H7 (cell line): ENCODE results near the gene PRRT2. TPM values are rescaled to one million over a fixed set of nuclear protein-coding genes. Genes with fewer than 3 reads are reported as not detected.

ENCODE experiments used
- DNase-seq: peaks from one replicate; pipeline ENCODE4 v3.0.0; 2012
- H3K27me3 ChIP-seq: 2 replicates; pipeline ENCODE4 v1.6.0; 2011; ENCODE audit warnings: mild to moderate bottlenecking, low read length; ENCODE audit not compliant: control insufficient read depth, insufficient read depth
- H3K36me3 ChIP-seq: replicated peaks from 2 replicates; pipeline ENCODE4 v1.5.1; 2011; ENCODE audit warnings: low read length; ENCODE audit not compliant: control insufficient read depth, insufficient read depth
- H3K4me3 ChIP-seq: 2 replicates; pipeline ENCODE4 v1.5.1; 2011; ENCODE audit warnings: low read depth, mild to moderate bottlenecking, control low read depth, low read length, moderate library complexity; ENCODE audit not compliant: insufficient read depth
- total RNA-seq: library from RNA; depleted of rRNA; stranded (reverse); fragments of >200 nt; shearing (Covaris generic); gene quantifications from 2 replicates; pipeline ENCODE4 v1.2.3, GENCODE V29; 2014

Gene PRRT2
- total RNA-seq, 1 experiment from 2014 or later, result 1.8 TPM

DNA sequence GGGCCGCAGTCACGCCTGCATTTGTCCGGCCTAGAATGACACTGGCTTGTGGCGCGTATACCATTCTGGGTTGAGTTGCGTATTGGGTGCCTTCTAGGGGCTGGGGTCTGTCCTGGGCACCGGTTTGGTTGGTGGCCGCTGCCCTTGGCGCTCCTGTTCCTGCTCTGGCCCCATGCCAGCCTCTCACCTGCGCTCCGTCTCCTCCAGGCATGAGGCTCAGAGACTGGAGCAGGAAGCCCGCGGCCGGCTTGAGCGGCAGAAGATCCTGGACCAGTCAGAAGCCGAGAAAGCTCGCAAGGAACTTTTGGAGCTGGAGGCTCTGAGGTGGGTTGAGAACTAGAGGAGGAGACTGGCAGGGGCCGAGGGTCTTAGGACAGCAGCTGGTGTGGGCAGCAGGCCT lies 33.7 kb downstream of the PRRT2 start:
- peak; percentile 24 for DNase-seq
- no peak overlapping the region for H3K4me3 ChIP-seq
- H3K27me3 ChIP-seq, result no peaks in the 10 kb centered on the region
- H3K36me3 ChIP-seq, result no peaks in the 10 kb centered on the region; the same call in 1 of the 2 replicates

DNA sequence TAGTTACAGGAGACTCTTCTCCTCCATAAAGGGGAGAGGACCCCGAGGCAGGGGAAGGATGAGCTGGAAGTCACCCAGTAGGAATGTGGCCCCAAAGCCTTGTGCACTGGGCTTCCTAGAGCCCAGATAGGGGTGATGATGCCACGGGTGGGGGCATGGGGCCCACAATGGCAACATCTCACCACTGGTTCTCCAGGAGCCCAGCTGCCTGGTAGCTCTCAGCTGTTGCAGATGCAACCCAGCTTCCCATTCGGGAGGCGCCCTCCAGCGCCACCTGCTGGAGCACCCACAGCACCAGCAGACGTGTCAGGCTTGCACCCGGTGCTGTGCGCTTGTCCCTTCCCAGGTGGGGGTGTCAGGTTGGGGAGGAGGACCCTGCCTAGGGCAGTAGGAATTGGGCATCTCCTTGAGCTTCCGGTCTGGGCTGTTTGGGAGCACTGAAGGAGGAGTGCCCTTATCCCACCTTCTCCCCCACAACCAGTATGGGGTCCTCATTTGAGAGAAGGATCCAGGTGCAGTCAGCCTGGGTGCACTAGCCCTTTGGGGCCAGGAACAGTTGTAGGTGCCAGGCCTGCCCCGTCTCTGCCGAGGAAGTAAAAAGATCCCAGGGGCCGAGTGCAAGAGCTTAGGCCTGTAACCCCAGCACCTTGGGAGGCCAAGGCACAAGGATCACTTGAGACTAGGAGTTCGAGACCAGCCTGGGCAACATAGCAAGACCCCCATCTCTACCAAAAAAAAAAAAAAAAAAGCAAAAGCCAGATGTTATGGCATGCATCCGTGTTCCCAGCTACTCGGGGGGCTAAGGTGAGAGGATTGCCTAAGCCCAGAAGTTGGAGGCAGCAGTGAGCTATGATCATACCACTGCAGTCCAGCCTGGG lies 36.7 kb downstream of the PRRT2 start:
- no peak overlapping the region for H3K4me3 ChIP-seq
- H3K36me3 ChIP-seq, result no peaks in the 10 kb centered on the region
- peak; percentile 89 for DNase-seq
- H3K27me3 ChIP-seq, result no peaks in the 10 kb centered on the region

GRCh38 chr16:29849505-29849904 lies 37.5 kb downstream of the PRRT2 start:
- Histone ChIP-seq H3K36me3 (no peaks in the 10 kb centered on the region), H3K27me3 (no peaks in the 10 kb centered on the region), H3K4me3 (no peak overlapping the region)
- peak; percentile 69 for DNase-seq

DNA sequence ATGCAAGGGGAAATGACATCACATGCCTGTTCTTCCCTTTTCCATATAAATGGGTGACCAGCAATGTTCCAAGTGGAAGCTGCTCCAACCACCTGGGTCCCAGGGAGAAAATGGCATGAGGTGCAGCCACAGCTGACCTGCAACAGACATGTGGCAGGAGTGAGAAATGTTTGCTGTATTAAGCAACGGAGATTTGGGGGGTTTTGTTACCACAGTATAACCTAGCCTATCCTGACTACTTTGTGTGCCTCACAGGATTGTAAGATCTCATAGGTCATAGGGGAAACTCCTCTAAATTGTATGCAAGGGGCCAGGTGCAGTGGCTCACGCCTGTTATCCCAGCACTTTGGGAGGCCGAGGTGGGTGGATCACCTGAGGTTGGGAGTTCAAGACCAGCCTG lies 39.0 kb downstream of the PRRT2 start:
- DNase-seq, result no peak

GRCh38 chr16:29852654-29853053 lies 40.7 kb downstream of the PRRT2 start:
- no peak for DNase-seq
- H3K4me3 ChIP-seq, result no peak overlapping the region
- no peaks in the 10 kb centered on the region for H3K27me3 ChIP-seq

More for the DNA sequence above, 39.0 kb downstream of the PRRT2 start:
- Histone ChIP-seq H3K27me3 (no peaks in the 10 kb centered on the region), H3K36me3 (no peaks in the 10 kb centered on the region), H3K4me3 (no peak overlapping the region)

GRCh38 chr16:29854520-29855100 lies 42.6 kb downstream of the PRRT2 start:
- Histone ChIP-seq H3K4me3 (no peak overlapping the region), H3K36me3 (no peaks in the 10 kb centered on the region; the same call in 1 of the 2 replicates), H3K27me3 (no peaks in the 10 kb centered on the region)
- no peak for DNase-seq

More at GRCh38 chr16:29852654-29853053, 40.7 kb downstream of the PRRT2 start:
- H3K36me3 ChIP-seq, result no peaks in the 10 kb centered on the region

GRCh38 chr16:29857133-29857760 lies 45.3 kb downstream of the PRRT2 start:
- DNase-seq, result no peak
- Histone ChIP-seq H3K27me3 (no peaks in the 10 kb centered on the region), H3K36me3 (peaks cover 6% of the 10 kb centered on the region)

GRCh38 chr16:29858149-29858849 lies 46.3 kb downstream of the PRRT2 start:
- H3K4me3 ChIP-seq, result no peak overlapping the region
- no peak for DNase-seq
- no peaks in the 10 kb centered on the region for H3K27me3 ChIP-seq
- H3K36me3 ChIP-seq, result peaks cover 6% of the 10 kb centered on the region

More at GRCh38 chr16:29857133-29857760, 45.3 kb downstream of the PRRT2 start:
- no peak overlapping the region for H3K4me3 ChIP-seq

GRCh38 chr16:29858974-29859373 lies 47.0 kb downstream of the PRRT2 start:
- Histone ChIP-seq H3K4me3 (no peak overlapping the region), H3K36me3 (peaks cover 6% of the 10 kb centered on the region), H3K27me3 (no peaks in the 10 kb centered on the region)
- peak; percentile 33 for DNase-seq

DNA sequence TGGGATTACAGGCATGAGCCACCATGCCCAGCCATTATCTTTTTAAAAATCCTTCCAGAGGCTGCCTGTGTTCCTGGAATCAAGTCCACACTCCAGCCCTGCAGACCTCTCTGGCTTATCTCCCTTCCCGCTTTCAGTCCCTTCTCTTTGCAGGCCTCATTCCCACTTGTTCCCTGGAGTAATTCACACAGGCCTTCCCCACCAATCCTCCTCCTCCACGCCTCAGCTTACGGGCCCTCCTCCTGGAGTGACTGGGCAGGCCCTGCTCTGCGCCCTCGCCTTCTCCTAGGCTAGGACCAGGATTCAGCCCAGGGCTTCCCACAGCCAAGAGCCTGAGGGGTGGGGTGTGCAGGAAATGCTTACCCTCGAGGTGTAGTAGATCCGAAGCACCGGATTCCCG lies 48.2 kb downstream of the PRRT2 start:
- DNase-seq, result no peak
- no peak overlapping the region for H3K4me3 ChIP-seq
- peaks cover 6% of the 10 kb centered on the region for H3K36me3 ChIP-seq
- no peaks in the 10 kb centered on the region for H3K27me3 ChIP-seq

- Histone ChIP-seq H3K27me3 (no peaks in the 10 kb centered on the region), H3K4me3 (peak overlapping the region; percentile 53), H3K36me3 (peaks cover 6% of the 10 kb centered on the region)
- no peak for DNase-seq
These were observed 50.4 kb downstream of the PRRT2 start for GRCh38 chr16:29862383-29862883.

DNA sequence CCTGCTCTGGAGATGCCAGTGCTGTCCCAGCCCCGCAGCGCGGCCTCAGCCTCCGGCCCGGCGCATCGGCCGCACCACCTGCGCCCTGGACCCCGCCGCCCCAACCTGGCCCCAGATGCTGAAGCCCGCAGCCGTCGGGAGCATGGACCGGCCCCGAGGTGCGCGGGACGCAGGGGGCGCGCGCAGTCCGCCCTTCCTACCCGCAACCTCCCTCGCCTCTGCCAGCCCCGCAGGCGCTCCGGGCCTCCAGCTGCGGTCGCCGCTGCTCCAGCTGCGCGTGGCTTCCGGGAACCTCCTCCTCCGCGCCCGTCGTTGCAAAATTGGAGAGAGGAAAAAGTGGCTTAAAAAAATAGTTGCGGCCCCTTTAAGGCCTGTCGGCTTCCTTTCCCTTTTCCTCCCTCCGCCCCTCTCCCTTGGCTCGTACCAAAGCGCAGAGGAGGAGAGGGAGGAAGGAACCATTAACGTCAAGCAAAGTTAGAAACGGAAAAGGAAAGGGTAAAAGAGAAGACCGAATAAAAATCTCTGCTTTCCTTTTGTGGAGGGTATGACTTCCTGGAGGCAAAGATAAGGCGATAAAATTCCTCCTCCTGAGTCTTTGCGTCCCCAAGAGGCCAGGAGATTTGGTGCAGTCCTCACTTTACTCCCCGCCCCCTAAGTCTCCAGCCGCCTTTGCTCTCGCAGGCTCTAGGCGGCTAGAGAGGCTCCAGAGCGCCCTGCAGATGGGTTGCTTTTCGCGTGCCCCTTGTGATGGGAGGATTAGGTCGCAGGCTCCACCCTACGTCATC lies 51.1 kb downstream of the PRRT2 start, which contains the start of gene CDIPT:
CDIPT (minus strand) TSS at position 343 of the 785 bp plus-strand sequence. CDS start 369 bp downstream, outside the sequence.
- Histone ChIP-seq H3K27me3 (no peaks in the 10 kb centered on the region), H3K4me3 (peak within 1 kb of the TSS; percentile 53), H3K36me3 (peaks cover 6% of the 10 kb centered on the region)
- peak; percentile 95 for DNase-seq

GRCh38 chr16:29863669-29863984 lies 51.6 kb downstream of the PRRT2 start:
- no peak for DNase-seq
- Histone ChIP-seq H3K27me3 (no peaks in the 10 kb centered on the region), H3K4me3 (peak overlapping the region; percentile 33), H3K36me3 (peaks cover 6% of the 10 kb centered on the region)
